Measurements from ENCODE around the gene CAV3.

Gene CAV3

DNA sequence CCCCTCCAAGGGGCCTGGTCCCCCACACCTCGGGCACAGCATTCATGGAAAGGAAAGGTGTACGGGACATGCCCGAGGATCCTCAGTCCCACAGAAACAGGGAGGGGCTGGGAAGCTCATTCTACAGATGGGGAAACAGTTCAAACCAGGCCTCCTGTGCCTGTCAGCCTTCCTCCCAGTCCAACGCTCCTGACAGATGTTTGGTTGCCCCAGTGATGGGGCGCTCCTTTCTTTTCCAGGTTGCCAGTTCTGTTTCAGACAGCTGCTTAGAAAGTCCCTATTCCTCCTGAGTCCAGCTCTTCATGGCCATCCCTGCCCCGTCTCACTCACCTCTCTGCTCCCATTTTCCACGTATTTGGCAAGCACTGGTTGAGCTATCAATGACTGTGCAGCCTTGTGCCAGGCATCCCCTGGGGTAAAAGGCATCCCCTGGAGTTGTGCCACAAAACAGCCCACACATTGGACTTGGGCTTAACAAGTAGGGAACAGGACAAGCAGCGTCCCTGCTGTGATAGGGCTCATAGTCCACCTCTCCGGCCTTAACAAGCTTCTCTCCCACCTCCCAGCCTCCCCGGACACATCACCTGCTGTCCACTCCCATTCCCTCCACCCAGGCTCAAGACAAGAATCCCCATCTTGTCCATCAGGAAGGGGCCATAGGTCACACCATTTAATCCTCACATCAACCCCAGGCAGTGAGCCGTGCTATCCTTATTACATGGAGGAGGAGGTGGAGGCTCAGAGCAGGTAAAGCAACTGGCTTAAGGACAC lies 29.2 kb downstream of the CAV3 start:
- FAIRE-seq: no peak

DNA sequence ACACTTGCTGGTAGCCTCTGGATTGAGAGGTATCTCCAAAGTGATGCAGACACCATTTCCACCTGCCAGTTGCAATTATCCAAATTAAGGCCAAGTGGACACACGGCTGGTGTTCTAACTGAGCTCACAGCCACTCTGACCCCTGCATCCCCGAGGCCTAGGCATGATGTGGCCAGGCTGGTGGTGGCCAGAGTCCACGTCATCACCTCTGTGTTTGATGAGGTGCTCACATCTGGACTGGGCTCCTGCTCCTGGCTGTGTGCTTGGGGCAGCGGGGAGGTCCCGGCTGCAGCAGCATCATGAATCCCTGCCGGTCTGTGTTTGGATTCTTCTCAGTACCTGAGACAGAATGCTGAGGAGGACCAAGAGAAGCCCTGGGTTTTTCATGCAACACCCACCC lies 30.9 kb downstream of the CAV3 start:
- FAIRE-seq: no peak

DNA sequence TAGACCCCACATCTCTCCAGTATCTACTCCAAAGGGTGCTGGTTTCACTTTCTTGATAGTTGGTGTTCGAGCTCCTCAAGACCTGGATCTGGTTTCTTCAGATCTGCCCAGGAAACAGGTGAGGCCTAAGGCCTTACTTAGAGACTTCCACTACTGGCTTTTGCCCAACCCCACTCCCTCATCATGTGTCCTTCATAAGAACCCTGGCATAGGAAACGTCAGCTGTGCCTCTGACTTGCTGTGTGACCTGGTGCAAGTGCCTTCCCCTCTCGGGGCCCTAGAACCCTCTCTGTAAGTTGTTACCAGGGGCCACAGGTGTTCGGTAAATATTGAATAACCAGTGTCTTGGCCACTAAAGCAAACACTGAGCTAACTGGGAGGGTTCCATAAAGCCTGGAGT lies 31.9 kb downstream of the CAV3 start:
- no peak for FAIRE-seq

DNA sequence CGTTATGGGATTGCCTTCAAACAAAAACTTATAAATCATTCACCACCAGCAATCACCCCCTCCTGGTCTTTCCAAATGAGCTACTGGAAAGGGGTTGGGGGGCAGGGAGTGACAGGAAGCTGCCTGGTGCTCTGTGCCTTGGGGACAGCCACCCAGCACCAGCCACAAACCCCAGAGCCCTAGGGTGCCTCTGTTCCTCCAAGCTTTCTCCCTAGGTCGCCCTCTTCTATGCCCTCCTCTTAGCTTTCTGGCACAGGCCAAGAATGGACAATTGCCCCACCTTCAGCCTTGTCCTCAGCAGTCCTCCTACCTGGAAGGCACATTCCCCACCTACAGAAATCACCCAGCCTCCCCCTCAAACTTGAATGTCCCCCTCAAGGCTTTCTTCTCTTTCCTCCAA lies 32.5 kb downstream of the CAV3 start:
- no peak for FAIRE-seq

DNA sequence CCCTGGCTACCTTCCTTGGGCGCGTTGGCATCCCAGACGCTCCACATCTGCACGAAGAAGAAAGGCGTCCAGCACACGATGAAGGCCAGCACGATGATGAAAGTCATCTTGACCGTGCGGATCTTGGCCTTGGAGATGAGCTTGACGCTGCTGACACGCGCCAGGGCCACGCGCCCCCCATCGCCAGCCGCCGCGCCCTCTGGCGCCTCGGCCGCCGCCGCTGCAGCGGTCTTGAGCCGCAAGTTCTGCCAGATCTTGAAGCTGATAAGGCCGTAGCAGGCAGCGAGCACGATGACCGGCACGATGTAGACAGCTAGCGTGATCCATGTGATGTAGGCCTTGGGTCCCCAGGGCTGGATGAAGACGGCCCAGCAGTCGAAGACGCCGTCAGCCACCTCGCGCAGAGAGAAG lies 33.7 kb downstream of the CAV3 start:
- no peak for FAIRE-seq

DNA sequence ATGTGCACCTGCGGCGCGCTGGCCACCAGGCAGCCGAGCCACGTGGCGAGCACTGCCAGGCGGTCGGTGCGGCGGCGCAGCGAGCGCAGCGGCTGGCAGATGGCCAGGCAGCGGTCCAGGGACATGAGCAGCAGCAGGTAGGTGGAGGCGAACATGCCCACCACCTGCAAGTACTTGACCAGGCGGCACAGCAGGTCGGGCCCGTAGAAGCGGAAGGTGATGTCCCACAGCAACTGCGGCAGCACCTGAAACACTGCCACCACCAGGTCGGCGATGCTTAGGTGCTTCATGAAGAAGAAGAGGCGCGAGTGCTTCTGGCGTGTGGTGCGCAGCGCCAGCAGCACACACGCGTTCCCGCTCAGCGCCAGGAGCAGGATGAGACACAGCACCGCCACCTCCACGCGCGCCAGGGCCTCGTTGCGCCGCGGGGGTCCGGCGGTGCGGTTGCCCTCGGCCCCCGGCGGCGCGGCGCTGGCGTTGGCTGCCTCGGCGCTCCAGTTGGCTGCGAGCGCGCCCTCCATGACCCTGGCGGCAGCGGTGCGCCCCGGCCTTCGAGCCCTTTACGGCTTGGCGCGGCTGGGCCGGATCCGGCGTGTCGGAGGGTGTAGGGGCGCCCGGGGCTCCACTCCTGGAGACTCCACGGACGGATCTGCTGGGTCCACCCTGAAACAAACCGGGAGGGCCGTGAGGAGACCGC lies 34.2 kb downstream of the CAV3 start:
- FAIRE-seq: no peak

DNA sequence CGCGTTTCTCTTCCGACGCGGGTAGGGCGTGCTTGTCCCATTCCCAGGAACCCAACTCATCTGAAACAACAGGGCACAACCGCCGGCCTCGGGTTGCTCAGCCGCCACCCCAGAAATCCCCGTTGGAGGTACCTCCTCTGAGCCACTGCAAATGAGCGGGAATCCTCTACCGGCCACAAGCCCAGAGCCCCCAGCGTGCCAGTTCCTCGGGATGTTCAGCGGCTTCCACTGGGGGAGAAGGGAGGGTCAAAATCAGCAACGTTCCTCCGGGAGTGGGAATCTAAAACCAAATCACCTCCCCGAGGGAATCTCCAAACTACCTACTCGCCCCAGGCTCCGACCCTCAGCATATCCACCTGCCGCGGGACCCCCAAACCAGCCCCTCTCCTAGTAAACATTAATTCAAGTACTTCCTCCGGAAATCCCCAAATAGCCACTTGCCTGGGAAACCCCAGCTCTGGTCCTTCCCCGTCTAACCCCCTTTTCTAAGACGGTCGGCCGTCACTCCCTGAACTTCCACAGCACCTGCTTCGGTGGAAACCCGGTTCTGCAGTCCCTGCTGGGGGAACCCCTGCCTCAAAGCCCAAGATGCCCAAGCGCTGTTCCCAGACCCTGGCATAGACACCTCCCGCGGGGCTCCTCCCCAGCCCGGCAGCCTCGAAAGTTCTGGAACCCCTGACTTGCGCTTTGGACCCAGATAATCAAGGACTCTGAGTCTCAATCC lies 34.9 kb downstream of the CAV3 start:
- FAIRE-seq: no peak

DNA sequence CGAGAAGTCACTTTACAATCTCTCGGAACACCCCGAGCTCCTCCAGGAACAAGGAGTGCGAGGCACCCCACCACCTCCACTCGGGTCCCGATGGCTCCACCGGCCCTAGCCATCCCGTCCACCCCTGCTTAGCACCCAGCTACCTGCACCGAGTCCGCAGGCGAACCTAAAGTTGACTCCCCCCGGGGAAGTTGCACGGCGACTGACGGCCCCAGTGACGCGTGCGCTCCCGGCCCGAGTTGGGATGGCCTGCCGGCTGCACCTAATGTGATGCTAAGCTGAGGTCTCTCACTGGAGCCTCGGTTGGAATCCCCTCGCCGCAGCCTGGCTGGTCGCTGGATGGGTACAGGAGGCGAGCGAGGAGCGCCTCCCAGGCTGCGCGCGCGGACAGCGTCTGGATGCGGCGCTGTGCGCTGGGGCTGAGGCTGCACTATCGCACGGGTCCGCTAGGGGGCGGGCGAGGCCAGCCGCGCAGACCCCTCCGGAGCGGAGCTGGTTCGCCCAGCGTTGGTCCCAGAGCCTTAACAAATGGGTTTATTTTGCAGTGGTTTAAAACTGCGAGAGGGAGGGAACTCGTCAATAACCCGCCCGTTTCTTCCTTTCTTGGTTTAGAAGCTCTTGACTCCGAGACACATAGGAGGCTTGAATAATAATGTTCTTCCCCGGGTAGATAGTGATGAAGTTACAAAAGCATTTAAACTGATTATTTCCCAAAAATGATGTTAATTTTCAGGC lies 35.7 kb downstream of the CAV3 start, which contains the start of gene OXTR:
TSS of gene OXTR (minus strand) at position 526 of the 735 bp plus-strand sequence. CDS start 1,426 bp downstream, outside the sequence.
- FAIRE-seq: no peak

DNA sequence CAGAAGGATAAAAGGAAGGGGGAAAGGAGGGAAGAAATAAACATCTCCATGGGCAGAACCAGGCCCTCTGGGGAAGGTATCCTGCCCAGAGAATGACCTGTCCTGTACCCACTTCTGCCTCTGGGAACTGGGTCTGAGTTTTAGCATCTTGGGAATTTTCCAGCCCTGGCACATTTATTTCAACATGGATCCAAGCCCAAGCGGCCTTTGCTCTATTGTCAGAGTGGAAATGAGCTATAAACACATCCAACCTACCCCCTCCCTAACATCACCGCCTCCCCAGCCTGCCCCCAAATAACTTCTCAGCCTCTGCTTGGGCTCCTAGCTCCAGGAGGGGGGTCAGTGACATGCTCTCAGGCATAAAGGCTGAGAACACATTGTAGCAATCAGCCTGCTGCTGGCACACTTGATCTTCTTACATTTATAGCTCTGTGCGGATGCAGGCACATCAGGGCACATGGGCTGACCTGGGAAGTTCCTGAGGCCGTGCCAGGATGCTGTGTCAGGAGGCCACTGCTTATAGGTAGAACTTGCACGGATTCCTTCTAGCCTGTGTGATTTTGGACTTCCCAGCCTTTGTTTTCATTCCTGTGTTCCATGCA lies 40.4 kb downstream of the CAV3 start:
- no peak for FAIRE-seq

DNA sequence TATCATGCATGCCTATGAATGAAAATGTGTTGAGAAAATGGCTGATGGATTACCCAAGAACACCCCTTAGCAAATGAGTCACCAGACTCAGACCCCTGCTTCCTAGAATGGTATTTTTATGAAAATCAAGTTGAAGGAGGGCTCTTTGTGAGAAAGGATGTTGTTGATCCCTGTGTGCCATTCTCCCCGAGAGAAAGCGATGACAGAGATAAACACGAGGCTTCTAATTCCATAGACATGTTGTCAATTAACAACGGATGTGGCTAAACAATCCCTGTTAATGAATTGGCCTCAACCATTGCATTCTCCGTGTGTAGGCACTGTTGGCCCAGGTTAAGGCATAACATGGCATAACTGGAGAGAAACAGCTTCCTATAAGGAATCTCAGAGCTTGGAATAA lies 41.6 kb downstream of the CAV3 start:
- FAIRE-seq: no peak

DNA sequence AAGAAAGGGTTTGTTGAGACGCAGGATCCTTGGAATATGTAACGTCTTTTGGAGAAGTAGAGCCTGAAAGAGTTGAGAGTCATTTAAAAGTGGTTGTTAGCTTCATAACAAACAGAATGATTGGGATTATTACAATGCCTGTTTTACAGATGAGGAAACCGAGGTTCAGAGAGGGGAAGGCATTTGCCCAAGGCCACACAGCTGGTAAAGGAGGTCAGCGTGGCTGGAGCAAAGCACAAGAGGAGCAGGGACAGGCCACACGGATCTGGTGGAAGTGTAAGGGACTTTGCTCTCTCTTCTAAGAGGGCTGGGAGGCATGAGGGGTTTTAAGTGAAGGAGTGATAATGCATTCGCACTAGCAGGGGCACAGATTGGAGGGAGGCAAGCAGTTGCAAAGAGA lies 42.0 kb downstream of the CAV3 start:
- no peak for FAIRE-seq

DNA sequence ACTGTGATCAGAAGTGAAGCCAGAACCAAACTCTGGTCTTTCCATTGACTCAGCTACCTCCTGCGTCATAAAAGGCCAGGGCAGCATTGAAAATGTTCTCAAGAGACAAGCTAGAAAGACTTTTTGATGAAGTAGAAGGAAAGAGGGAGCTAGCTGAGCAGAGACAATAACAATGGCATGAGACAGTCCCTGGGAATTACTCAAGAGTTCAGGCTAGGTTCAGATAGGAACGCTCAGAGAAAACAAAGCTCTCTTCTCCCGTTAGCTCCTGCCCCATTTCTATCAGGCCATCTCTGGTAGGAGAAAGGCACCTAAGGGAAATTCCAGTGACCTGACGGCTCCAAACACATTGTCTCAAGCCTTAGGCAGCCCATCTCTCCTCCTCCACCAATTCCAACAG lies 42.8 kb downstream of the CAV3 start:
- FAIRE-seq: no peak

DNA sequence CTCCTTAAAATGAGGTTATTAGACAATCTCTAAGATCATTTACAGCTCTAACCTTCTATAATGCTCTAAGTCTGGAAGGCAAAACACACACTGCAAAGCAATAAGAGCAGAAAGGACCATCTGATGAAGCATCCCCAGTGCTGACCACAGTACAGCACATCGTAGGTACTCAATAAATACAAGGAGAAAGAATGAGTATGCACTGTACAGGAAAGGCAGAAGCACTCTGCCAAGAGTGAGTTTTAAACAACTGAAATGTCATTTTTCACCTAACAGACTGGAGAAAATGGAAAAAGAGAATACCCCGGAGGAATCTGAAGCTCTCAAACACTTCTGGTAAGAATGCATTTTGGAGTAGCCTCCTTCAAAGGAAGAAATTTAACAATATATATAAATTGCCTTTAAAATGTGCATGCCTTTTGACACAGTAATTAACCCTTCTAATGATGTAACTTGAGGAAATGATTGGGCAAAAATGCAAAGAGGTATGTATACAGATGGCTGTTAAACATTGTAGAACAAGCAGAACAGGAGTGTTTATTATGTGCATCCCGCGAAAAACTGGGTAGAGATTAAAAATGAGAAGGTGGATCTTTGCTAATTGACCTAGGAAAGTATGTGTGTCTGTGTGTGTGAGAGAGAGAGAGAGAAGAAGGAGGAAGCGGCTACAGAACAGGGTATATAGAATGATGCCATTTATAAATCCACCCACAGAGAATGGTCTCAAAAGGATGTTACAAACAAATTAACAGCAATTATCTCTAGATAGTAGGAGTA lies 43.8 kb downstream of the CAV3 start:
- no peak for FAIRE-seq

DNA sequence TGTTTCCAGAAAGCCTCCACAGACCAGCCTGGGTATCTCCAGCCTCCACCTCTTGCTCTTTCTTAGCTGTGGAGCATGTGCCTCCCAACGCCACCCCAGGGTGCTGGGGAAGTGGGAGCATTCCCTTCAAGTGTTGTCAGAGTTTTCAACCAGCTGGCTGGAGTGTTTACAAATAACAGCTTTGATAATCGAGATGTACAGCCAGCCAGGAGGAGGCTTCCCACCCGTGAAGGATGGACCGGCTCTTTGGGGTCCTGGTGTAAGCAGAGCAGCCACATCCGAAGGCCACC lies 44.3 kb downstream of the CAV3 start:
- no peak for FAIRE-seq

DNA sequence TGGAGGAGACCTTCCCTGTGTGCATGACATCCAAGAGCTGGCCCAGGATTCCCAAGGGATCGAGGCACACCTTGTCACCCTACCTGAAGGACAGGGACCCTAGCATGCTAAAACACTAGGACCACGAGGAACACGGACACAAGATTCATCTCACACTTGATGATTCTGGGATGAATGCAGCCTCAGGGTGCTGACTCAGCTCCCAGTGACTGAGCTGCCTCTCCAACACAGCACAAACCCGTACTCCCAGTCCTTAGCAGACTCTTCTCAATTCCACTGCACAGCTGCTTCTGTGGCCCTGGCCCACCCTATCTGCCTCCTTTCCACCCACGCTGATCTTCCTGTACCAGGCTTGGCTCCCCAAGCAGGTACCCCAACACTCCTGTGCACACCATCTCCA lies 44.9 kb downstream of the CAV3 start:
- FAIRE-seq: no peak

DNA sequence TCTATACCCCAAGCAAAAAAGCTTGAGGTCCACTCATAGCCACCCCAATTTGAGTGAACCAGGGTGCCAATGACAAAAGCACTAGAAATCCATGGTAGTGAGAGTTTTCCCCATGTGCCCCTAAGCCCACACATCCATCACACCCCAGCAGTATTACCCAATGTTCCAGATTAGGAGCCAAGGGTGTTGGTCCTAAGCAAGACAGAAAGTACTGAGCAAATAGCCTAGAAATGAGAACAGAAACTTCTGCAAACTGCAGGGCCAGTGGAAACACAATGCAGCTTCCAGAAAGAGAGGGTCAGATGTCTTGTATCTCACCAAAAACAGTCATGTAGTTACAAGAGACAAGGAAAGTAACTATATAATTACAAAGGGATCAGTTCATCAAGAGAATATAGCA lies 46.7 kb downstream of the CAV3 start:
- no peak for FAIRE-seq

DNA sequence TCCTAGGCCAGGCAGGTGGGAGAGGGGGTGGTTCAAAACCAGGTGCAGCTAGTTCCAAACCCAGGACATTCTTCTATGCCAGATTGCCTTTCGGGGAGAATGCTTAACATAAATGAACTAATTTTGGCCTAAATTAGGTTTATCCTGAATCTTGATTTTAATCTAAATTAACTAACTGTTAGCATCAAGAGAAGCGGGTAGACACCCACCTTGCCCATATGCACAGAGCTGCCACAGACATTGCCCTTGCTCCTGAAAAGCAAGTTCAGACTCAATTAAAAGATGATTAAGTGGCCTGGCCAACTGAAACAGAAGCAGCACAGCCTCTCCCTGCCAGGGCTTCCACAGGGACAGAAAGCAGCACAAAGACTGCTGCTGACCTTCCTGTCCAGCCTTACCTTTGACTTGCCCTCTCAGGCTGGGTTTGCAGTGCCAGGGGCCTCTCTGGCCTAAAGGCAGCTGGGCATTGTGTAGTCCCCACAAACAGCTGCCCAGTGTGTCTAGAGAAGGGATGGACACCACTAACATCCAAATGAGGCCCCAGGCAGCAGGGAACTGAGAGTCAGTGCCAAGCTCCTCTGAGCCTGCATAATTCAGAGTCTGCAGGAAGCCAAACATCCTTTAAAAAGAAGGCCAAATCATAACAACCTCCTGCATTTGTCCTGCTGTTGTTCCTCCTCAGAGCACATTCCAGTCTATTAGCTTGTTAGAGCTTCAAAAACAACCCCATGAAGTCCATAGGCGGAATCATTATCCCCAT lies 51.3 kb downstream of the CAV3 start:
- no peak for FAIRE-seq

DNA sequence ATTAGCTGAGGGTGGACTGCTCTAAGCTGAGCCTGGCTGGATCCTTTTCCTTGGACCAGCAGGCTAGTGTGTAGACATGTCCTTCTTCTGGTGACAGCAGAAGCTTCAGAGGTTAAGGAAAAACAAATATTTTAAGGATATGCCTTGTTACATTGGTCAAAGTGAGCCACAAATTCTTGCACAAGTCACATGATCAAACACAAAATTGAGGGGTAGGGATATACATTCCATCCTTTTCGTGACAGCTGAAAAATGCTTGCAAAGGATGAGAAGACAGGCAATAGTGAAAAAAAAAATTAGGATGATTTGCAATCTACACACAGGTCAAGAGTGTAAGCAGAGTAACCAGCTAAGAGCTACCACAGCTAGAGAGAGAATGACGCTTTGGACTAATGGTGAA lies 56.9 kb downstream of the CAV3 start:
- no peak for FAIRE-seq

DNA sequence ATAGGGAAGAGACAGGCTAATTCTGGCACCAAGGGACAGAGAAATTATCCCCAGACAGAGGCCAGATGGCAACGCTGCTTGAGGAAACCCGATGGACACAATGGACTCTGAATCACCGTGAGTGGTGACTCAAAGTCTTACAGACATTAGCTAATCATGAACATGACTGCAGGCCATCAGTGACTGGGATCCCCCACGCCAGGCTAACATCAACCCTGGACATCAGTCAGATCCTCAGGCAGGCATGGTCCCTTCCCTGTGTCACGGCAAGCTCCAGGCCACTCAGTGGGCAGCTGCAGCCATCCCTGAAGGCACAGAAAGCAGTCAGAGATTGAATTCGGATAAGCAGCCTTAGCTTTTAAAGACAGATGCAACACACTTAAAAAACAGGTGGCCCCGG lies 59.6 kb downstream of the CAV3 start:
- FAIRE-seq: no peak

DNA sequence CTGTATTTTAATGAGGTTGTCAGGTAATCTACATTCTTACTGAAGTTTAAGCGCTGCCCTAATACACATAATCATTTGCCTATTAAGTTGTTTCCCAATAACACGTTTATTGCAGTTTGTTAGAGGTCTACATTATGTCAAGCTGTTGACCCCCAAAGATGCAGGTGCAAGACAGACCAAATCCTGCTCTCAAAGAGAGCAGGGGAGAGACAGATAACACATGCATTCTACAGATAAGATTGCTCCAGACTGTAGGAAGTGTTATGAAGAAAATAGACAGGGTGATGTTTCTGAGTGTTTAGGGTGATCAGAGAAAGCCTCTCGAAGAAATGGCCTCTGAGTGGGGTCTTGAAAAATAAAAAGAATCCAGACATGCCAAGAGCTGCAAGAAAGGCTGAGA lies 60.6 kb downstream of the CAV3 start:
- FAIRE-seq: no peak

Measured in TTC549 (cell line).